Measurements from ENCODE around the gene ARID1B.
A peak's percentile ranks its signal among the peaks of the same experiment; 100 is the strongest.

Gene ARID1B

GRCh38 chr6:156883497-156884252 lies 106.5 kb downstream of the ARID1B start:
- no peak for DNase-seq

- peak; percentile 76 for DNase-seq
These were observed 107.1 kb downstream of the ARID1B start for GRCh38 chr6:156884306-156884705.

- no peak for DNase-seq
These were observed 108.4 kb downstream of the ARID1B start for GRCh38 chr6:156885562-156885961.

- DNase-seq, result no peak
These were observed 109.2 kb downstream of the ARID1B start for GRCh38 chr6:156886409-156886808.

DNA sequence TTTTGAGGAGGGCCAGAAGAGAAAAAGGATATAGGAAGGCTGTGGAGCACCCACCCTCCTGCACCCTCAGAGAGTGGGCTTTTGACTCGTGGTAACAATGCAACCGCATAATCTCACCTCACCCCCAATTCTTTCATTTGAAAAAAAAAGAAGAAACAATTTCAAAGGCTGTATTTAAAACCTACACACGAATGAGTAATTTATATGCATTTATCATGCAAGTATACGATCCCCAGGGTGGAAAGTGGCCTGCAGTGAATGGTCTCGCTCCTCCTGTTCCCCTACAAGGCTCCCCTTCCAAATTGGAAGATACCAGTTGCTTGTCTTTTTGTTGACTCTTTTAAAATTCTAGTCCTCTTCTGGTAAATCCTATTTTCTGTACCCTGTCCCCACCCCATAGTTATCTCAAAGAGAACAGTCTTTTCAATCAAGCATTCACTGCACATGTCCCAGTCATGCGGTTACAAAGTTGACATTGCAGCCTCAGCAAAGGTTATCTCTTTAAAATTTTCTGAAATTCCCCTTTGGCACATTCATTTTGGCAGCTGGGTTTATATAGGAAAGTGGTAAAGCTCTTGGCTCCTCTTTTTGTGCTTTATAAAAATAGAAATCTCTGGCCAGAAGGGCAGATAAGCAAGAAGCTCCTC lies 110.6 kb downstream of the ARID1B start:
- DNase-seq, result no peak

GRCh38 chr6:156889469-156889868 lies 112.3 kb downstream of the ARID1B start:
- no peak for DNase-seq

DNA sequence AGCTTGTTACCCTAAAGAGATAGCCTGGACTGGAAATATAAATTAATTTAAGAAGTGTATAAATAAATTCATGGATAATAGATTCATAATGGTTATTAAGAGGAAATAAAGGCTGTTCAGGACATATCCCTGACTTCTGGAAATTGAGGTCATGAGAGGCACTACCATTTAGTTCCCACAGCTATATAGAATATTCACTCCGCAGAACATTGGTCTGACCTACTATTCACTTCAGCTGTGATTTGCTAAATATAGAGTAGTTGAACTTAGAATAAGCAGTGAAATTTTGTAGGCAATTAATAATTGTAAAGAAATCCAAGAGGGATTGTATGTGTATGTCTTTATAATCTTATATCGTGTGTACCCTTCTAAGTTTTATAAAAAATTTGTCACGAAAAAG lies 112.8 kb downstream of the ARID1B start:
- no peak for DNase-seq

DNA sequence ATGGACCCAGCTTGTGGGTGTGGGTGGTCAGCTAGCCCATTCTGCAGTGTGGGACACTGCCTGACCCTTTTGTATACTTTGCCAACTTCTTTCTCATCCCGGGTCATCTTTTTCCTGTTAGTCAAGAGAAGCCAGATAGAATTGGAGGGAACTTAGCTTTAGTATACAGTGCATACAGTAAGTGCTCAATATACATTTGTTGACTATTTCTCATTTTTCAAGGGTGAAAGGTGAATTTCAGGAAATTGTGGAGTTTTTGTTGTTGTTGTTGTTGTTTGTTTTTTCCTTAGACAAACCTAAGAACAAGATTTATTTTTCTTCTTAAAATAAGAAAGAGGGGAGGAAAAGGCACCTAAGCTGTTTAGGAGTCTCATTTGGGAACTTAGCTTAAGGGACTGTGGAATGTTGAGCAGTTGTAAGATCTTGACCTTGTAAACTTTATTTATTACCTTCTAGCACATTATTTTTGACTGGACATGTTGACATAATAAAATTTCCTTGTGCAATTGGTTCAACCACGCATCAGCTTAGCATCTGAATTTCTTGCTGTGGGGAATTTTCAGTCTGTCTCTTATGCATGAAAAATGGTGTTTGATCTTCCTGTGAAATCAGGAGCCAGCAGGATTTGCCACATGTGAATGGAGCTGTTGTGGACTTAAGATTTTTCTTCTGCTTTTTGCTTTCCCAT lies 113.6 kb downstream of the ARID1B start:
- no peak for DNase-seq

DNA sequence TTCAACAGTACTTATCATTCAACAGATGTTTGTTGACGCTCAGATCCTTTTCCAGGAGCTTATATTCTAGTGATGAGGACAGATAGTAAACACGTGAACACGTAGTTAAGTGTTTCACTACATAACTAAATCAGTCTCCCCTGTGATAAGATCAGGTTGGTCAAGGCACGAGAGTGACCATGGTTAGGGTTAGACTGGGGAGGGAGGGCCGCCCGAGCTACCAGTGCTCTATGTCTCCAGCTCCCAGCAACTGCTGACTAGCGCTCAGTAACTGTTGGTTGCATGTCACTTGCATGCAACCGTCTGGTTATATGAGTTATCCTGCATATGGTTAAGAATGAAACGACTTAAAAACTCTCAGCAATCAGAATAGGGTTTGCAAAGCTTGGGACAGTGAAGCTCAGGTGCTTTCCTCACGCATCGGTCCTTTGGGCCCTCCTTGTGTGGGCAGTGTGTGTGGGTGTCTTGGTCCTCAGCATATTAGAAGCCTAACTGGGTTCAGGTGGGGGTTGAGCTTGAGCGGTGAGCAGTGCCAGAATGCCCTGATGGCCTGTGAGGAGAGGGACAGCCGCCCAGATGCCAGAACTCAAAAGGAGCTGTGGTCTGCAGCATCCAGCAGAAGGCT lies 120.8 kb downstream of the ARID1B start:
- no peak for DNase-seq

- DNase-seq, result no peak
These were observed 121.9 kb downstream of the ARID1B start for GRCh38 chr6:156899071-156899470.

DNA sequence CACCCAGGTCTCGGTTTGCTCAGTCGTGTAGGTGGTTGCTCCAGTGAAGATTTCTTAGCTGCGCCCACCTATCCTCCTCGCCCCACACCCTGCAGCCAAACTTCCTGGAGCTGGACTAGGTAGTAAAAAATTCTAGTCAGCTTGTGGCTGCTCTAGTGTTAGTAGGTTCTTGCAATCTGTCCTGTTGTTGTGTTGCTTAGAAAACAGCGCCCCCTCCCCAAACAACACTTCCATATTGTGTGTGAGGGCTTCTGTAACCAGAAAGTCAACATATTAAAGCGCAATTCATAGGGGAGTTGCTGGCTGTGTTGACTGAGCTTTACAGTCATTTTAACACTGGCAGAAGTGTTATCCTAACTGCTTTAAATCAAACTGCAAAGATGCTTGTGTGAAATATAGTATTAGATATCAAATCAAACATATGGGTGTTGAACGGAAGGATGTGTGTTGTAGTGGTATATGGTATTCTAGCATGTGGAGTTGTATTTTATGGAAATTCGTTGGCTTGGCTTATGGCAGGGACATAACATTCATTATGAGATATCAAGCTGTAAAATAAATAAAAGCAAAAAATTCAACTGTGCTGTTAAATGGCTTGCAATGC lies 122.5 kb downstream of the ARID1B start:
- DNase-seq, result no peak

- peak; percentile 47 for DNase-seq
These were observed 123.1 kb downstream of the ARID1B start for GRCh38 chr6:156900292-156900691.

DNA sequence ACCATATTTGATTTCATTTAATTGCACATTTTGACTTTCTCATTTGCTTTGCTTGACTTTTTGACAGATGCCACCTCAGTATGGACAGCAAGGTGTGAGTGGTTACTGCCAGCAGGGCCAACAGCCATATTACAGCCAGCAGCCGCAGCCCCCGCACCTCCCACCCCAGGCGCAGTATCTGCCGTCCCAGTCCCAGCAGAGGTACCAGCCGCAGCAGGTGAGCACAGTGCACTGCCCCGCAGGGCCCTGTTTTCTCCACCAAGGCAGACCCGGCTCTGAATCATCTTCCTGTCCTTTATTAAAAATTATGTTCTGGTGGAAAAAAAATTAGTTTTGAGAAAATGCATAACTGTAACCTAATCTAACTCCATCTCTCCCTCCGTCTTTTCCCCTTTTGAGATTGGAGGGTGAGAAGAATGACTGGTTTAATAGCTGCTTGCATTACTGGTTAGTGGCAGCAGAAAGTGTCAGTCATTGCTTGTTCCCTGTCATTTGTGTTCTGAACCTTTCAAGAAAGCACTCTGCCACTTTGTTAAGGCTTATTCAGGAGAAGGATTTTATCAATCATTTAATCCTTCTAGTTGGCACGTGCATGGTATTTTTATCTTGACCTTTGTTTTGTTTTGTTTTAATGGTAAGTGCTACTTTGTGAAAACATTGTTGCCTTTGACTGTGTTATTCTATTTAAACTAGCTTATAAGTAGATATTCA lies 124.3 kb downstream of the ARID1B start:
- no peak for DNase-seq

DNA sequence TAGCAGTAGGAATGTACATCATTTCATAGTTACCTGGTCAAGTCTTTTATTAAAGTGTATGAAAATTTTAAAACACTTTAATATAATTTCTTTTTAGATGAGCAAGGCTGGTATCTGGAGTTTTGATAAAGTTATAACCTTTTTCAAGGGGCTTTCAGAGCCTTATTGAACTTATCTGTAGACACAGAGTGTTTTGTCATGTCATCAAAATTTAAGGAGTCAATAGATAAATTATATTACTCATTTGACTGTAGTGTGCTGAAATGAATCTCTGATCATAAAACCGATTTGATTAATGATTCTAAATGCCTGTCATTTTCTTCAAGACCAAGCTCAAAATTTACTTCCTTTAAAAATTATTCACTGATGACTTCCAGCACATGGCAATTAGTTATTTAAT lies 125.6 kb downstream of the ARID1B start:
- no peak for DNase-seq

DNA sequence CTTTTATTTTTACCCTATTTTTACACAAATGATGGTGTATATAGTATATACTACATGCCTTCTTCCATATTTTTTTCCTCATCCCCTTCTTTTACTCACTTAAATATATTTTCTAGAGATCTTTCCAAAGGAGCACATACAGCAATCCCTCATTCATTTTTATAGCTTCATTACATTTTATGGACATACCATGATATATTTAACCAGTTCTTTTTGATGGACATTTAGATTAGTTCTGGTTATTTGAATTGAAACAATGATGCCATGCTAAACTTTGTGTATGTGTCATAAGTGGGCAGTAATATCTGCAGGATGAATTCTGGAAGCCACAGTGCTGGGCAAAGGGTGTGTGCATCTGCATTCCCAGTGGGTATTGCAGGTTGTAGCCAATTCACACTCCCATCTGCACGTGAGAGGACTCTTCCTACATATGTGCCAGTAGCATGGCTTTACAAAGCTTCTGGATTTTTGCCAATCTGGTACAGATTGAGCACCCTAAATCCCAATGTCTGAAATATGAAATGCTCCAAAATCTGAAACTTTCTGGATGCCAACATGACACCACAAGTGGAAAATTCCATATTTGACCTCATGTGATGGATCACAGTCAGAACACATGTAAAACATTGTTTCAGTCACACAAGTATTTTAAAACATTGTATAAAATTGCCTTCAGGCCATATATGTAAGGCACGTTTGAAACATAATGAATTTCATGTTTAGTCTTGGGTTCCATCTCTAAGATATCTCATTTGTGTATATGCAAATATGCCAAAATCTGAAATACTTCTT lies 127.2 kb downstream of the ARID1B start:
- DNase-seq, result no peak

GRCh38 chr6:156905801-156906200 lies 128.6 kb downstream of the ARID1B start:
- no peak for DNase-seq

- no peak for DNase-seq
These were observed 129.3 kb downstream of the ARID1B start for GRCh38 chr6:156906451-156906850.

DNA sequence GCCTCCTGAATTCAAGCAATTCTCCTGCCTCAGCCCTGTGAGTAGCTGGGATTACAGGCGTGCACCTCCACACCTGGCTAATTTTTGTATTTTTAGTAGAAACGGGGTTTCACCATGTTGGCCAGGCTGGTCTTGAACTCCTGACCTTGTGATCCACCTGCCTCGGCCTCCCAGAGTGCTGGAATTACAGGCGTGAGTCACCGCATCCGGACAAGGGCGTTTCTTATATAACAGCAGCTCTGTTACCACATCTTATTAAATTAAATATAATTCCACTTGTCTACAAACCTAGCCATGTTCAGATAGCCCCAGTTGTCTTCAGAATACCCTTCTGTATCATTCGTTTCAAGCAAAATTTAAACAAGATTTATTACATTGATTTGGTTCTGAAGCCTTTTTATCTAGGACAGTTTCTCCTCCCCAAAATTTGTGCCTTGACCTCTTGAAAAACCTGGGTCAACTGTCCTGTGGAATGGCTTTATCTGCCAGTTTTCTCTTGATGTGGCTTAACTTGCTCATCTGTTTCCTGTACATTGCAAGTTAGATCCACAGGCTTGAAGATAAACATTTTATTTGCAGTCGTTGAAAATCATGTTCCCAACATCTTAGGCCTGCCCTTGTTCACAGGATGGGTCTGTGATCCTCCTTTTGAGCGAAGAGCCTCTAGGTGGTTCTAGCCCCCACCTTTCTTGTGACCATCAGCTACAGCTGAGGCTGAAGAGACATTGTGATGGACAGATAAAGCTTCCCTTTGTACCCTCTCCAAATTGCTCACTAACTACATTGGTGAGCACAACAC lies 132.2 kb downstream of the ARID1B start:
- DNase-seq, result no peak

- no peak for DNase-seq
These were observed 132.8 kb downstream of the ARID1B start for GRCh38 chr6:156910011-156910334.

- no peak for DNase-seq
These were observed 133.8 kb downstream of the ARID1B start for GRCh38 chr6:156910938-156911337.

DNA sequence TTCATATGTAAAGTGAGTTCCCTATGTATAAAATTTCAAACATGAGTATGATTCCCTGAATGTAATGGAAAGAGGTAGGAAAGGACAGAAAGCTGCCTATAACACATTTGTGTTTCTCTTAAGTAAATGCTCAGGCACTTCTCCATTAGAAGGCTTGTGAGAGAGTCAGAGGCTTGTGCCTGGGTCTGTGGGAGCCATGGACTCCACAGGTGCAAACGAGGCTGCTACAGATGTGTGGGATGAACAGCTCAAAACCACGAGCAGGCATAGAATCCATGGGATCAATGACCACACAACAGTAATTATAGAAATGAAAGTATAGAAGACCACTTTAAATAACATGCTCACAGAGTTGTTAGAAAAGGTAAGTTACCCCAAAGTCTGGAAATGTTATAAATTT lies 134.4 kb downstream of the ARID1B start:
- DNase-seq, result no peak
